Adipocyte (in vitro differentiated cells): ENCODE data around the gene SLCO3A1.

Experiments
- DNase-seq: peaks from one replicate; pipeline ENCODE4 v3.0.0-alpha.2; 2015; ENCODE audit warnings: low read depth
- H3K27me3 ChIP-seq: replicated peaks from 2 replicates; pipeline ENCODE4 v1.7.0; 2013; ENCODE audit warnings: mild to moderate bottlenecking, low read length, moderate library complexity; ENCODE audit not compliant: control insufficient read depth, insufficient read depth
- H3K36me3 ChIP-seq: 2 replicates; pipeline ENCODE4 v1.7.0; 2013; ENCODE audit warnings: low read length, mild to moderate bottlenecking, moderate library complexity; ENCODE audit not compliant: control insufficient read depth, insufficient read depth, severe bottlenecking
- H3K4me1 ChIP-seq: 2 replicates; pipeline ENCODE4 v1.7.0; 2013; ENCODE audit warnings: mild to moderate bottlenecking, low read length, moderate library complexity; ENCODE audit not compliant: control insufficient read depth, insufficient read depth
- H3K4me3 ChIP-seq: 2 replicates; pipeline ENCODE4 v1.7.0; 2013; ENCODE audit warnings: mild to moderate bottlenecking, low read length, moderate library complexity
- H3K9ac ChIP-seq: 2 replicates; pipeline ENCODE4 v1.7.0; 2013; ENCODE audit warnings: mild to moderate bottlenecking, low read length, moderate library complexity
- H3K9me3 ChIP-seq: 2 replicates; pipeline ENCODE4 v1.7.0; 2013; ENCODE audit warnings: mild to moderate bottlenecking, low read length, moderate library complexity; ENCODE audit not compliant: control insufficient read depth

The SLCO3A1 gene

GRCh38 chr15:91942720-91943394 lies 89.3 kb downstream of the SLCO3A1 start:
- Histone ChIP-seq H3K9me3 (no peaks in the 10 kb centered on the region), H3K4me3 (peak overlapping the region; percentile 77)
- peak; percentile 97 for DNase-seq

DNA sequence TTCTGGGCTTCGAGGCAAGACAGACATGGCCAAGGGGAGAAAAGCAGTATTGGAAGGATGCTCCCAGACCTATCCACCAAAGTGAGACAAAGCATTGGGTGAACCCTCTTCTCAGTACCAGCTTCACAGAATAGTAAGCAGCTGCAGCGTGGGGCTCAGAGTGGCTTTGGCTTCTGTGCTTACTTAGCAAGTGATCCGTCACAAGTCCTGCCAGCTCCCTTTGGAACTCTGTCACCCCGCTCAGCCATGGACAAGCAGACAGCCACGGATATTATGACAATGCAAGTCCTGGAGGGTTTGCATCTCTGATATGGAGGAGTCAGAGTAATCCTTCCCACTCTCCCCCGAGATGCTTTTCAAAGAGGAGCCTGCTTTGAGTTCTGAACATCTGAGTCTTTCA lies 90.8 kb downstream of the SLCO3A1 start:
- no peak overlapping the region for H3K4me3 ChIP-seq
- no peak overlapping the region for H3K9ac ChIP-seq
- no peaks in the 10 kb centered on the region for H3K36me3 ChIP-seq
- H3K27me3 ChIP-seq: no peaks in the 10 kb centered on the region
- H3K9me3 ChIP-seq: no peaks in the 10 kb centered on the region
- peaks cover 42% of the 10 kb centered on the region for H3K4me1 ChIP-seq
- no peak for DNase-seq

More at GRCh38 chr15:91942720-91943394, 89.3 kb downstream of the SLCO3A1 start:
- Histone ChIP-seq H3K27me3 (no peaks in the 10 kb centered on the region), H3K36me3 (no peaks in the 10 kb centered on the region), H3K9ac (peak overlapping the region; percentile 73), H3K4me1 (peaks cover 42% of the 10 kb centered on the region)

DNA sequence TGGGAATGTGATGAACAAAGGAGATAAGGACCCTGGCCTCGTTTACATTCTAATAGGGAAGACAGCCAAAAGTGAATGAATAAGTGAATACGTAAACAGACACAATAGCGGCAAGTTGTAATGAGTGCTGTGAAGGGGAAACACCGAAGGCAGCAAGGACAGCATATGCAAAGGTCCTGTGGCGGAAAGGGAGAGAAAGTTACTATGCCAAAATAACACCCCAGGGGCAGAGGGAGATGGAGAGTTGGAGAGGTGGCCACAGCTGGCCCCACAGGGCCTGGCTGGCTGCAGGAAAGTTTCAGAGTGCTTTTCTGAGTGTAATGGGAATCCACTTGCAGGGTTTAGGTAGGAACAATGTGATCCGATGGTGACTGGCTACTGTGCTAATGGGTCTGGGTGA lies 91.9 kb downstream of the SLCO3A1 start:
- Histone ChIP-seq H3K27me3 (no peaks in the 10 kb centered on the region), H3K36me3 (no peaks in the 10 kb centered on the region), H3K4me3 (no peak overlapping the region), H3K9ac (no peak overlapping the region), H3K9me3 (no peaks in the 10 kb centered on the region), H3K4me1 (peaks cover 43% of the 10 kb centered on the region)
- no peak for DNase-seq

- no peak for DNase-seq
- no peak overlapping the region for H3K4me3 ChIP-seq
- no peaks in the 10 kb centered on the region for H3K27me3 ChIP-seq
- H3K9me3 ChIP-seq: no peaks in the 10 kb centered on the region
- H3K36me3 ChIP-seq: no peaks in the 10 kb centered on the region
- no peak overlapping the region for H3K9ac ChIP-seq
- H3K4me1 ChIP-seq: peaks cover 43% of the 10 kb centered on the region
Measured at GRCh38 chr15:91946075-91946474, 92.6 kb downstream of the SLCO3A1 start.

DNA sequence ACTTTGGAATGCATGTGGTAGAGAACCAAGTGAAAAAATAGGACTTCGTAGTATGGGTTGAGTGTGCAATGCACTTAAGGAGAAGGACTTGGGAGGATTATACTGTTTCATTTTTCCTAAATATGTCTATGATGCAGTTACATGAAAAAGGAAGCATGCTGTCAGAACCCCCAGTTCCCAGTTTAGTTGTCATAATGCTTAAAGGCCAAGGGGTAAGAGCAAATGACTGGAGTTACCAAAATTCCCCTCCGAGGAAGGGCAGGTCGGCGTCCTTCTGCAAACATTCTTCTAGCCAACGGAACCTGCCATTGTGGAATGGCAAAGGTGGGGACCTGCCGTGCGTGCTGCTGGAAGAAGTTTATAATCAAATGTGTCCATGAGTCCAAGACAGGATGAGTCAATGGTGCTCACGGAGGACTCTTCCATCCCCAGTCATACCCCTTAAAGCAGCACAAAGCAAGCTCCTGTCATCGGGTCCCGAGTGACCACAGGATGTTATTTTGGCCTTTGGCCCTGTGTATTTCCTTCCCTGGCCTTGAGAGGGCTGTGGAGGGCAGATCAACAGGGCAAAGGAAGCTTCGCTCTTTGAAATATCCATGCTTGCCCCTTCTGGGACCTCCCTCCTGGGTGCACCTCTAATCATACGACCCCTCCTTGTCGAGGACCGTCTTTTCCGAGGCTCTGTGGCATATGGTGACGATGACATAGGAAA lies 93.2 kb downstream of the SLCO3A1 start:
- H3K9me3 ChIP-seq: no peaks in the 10 kb centered on the region
- H3K36me3 ChIP-seq: no peaks in the 10 kb centered on the region
- H3K27me3 ChIP-seq: no peaks in the 10 kb centered on the region
- H3K4me3 ChIP-seq: no peak overlapping the region
- H3K9ac ChIP-seq: no peak overlapping the region
- peaks cover 41% of the 10 kb centered on the region for H3K4me1 ChIP-seq
- no peak for DNase-seq

GRCh38 chr15:91947293-91947679 lies 93.8 kb downstream of the SLCO3A1 start:
- no peak overlapping the region for H3K9ac ChIP-seq
- peaks cover 36% of the 10 kb centered on the region for H3K4me1 ChIP-seq
- no peaks in the 10 kb centered on the region for H3K36me3 ChIP-seq
- no peak for DNase-seq
- no peaks in the 10 kb centered on the region for H3K27me3 ChIP-seq
- no peaks in the 10 kb centered on the region for H3K9me3 ChIP-seq
- H3K4me3 ChIP-seq: no peak overlapping the region

- DNase-seq: peak; percentile 29
- Histone ChIP-seq H3K4me3 (no peak overlapping the region), H3K27me3 (no peaks in the 10 kb centered on the region), H3K36me3 (no peaks in the 10 kb centered on the region), H3K9me3 (no peaks in the 10 kb centered on the region), H3K4me1 (peaks cover 29% of the 10 kb centered on the region), H3K9ac (no peak overlapping the region)
Measured at GRCh38 chr15:91947683-91948608, 94.4 kb downstream of the SLCO3A1 start.

DNA sequence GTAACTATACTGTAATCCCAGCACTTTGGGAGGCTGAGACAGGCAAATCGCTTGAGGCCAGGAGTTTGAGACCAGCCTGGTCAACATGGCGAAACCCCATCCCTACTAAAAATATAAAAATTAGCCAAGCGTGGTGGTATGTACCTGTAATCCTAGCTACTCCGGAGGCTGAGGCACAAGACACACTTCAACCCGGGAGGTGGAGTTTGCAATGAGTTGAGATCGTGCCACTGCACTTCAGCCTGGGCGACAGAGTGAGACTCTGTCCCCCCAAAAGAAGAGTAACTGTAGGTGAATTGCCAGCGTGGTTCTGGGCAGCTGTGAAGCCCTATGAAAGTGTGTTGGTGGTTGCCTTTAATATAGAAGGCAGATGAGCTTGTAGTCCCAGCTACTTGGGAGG lies 95.9 kb downstream of the SLCO3A1 start:
- Histone ChIP-seq H3K4me1 (peaks cover 18% of the 10 kb centered on the region), H3K4me3 (no peak overlapping the region), H3K27me3 (no peaks in the 10 kb centered on the region), H3K9me3 (no peaks in the 10 kb centered on the region), H3K36me3 (no peaks in the 10 kb centered on the region), H3K9ac (no peak overlapping the region)
- no peak for DNase-seq

DNA sequence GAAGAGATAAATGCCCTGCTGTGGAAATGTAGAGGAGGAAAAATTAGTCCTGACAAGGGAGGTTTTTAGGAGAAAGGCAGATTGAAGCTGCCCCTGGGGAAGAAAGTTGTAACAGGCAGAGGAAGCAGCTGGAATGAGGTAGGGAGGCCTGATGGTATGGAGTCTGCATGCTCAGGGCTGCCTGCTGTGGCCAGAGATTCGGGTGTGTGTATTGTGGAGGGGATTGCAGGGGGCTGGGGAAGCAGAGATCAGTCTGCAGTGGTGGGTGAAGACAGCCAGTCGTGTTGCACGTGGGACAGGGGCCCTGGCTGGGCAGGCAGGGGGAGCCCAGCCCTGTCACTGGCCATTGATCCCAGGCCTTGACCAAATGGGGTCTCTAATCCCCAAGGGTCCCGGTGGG lies 96.5 kb downstream of the SLCO3A1 start:
- Histone ChIP-seq H3K27me3 (no peaks in the 10 kb centered on the region), H3K4me1 (peaks cover 15% of the 10 kb centered on the region), H3K9me3 (no peaks in the 10 kb centered on the region), H3K36me3 (no peaks in the 10 kb centered on the region), H3K9ac (no peak overlapping the region), H3K4me3 (no peak overlapping the region)
- no peak for DNase-seq

DNA sequence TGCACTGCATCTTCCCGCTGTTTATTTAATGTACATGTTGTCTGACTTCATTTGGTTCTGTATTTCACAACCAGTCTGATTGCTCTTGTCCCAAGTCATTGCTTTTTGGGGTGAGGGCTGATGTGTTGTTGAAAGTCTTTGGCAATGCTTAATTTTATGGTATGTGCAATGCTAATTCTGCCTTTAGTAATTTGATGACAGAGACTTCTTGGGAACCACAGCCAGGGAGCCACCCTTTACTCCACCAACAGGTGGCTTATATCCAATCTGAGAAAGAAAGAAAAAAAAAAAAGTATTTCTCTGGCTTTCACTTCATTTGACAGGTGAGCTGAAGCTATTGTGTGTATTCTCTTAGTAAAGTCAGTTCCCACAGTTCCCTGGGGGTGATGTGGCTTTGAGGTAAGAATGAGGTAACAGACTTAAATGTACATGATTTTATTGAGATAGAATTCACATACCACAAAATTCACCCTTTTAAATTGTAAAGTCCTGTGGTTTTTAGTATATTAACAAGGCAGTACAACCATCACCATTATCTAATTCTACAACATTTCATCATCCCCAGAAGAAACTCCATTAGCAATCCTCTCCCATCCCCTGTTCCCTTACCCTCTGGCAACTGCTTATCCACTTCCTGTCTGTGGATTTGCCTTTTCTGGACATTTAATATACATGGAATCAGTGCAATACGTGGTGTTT lies 97.3 kb downstream of the SLCO3A1 start:
- H3K4me1 ChIP-seq: peaks cover 17% of the 10 kb centered on the region
- DNase-seq: peak; percentile 52
- H3K9me3 ChIP-seq: no peaks in the 10 kb centered on the region
- H3K9ac ChIP-seq: no peak overlapping the region
- H3K36me3 ChIP-seq: no peaks in the 10 kb centered on the region
- H3K4me3 ChIP-seq: no peak overlapping the region
- no peaks in the 10 kb centered on the region for H3K27me3 ChIP-seq

DNA sequence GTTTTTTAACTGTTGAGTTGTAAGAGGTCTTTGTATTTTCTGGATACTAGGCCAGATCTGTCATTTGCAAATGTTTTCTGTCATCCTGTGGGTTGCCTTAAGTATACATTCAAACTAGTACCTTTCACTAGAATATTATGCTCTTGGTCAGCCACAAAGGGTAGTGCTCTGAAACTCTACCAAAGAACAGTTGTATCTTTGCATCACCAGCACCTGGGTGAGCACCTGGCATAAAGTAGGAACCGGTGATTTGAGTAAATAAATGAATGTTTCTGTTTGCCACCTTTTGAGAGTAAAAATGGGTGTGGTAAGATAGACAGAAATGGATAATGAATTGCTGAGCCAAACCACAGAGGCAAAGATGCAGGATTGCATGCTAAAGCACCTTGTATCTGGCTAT lies 98.7 kb downstream of the SLCO3A1 start:
- Histone ChIP-seq H3K27me3 (no peaks in the 10 kb centered on the region), H3K9me3 (no peaks in the 10 kb centered on the region)

More for the DNA sequence above, 98.7 kb downstream of the SLCO3A1 start:
- Histone ChIP-seq H3K36me3 (no peaks in the 10 kb centered on the region), H3K4me3 (no peak overlapping the region), H3K9ac (no peak overlapping the region), H3K4me1 (peaks cover 27% of the 10 kb centered on the region)
- DNase-seq: no peak
